HG03457 (cell line): Measurements from ENCODE around the gene CORO2B.

ENCODE experiments used
- ATAC-seq: cut with Tn5 transposase; IDR thresholded peaks from one replicate; pipeline ENCODE4 v1.9.1; 2021; ENCODE audit warnings: moderate number of reproducible peaks; ENCODE audit not compliant: unreplicated experiment

The CORO2B gene

GRCh38 chr15:68572309-68572708, 6.5 kb upstream of the CORO2B start:
- ATAC-seq: no peak

- no peak for ATAC-seq
Measured at GRCh38 chr15:68572921-68573320, 5.9 kb upstream of the CORO2B start.

GRCh38 chr15:68574046-68574445, 4.7 kb upstream of the CORO2B start:
- ATAC-seq: no peak

GRCh38 chr15:68574629-68575028, 4.2 kb upstream of the CORO2B start:
- no peak for ATAC-seq

- ATAC-seq: no peak
Measured at GRCh38 chr15:68576235-68576892, 2.4 kb upstream of the CORO2B start.

- ATAC-seq: no peak
Measured at GRCh38 chr15:68578175-68578979, 416 bp upstream of the CORO2B start.

GRCh38 chr15:68580026-68580882, 1.5 kb downstream of the CORO2B start:
- no peak for ATAC-seq

- no peak for ATAC-seq
Measured at GRCh38 chr15:68580883-68581155, 2.0 kb downstream of the CORO2B start.

GRCh38 chr15:68581725-68582124, 2.9 kb downstream of the CORO2B start:
- no peak for ATAC-seq

- ATAC-seq: no peak
Measured at GRCh38 chr15:68582236-68582635, 3.4 kb downstream of the CORO2B start.

GRCh38 chr15:68582864-68583263, 4.1 kb downstream of the CORO2B start:
- ATAC-seq: no peak

GRCh38 chr15:68583321-68583720, 4.5 kb downstream of the CORO2B start:
- no peak for ATAC-seq

- ATAC-seq: no peak
Measured at GRCh38 chr15:68583936-68584755, 5.4 kb downstream of the CORO2B start.

- ATAC-seq: no peak
Measured at GRCh38 chr15:68584756-68585573, 6.2 kb downstream of the CORO2B start.

- ATAC-seq: no peak
Measured at GRCh38 chr15:68585574-68586273, 6.9 kb downstream of the CORO2B start.

GRCh38 chr15:68586274-68586961, 7.6 kb downstream of the CORO2B start:
- ATAC-seq: no peak

- no peak for ATAC-seq
Measured at GRCh38 chr15:68587769-68588385, 9.1 kb downstream of the CORO2B start.

GRCh38 chr15:68589053-68589452, 10.3 kb downstream of the CORO2B start:
- ATAC-seq: no peak
